Measurements from ENCODE around the gene PLAAT5. TPM values are rescaled to one million over a fixed set of nuclear protein-coding genes. Genes with fewer than 3 reads are reported as not detected.

The PLAAT5 gene
- total and polyA plus RNA-seq, 2 of the 4 experiments (the other 2 are of a cell fraction): not detected

GRCh38 chr11:63491240-63491587, 247 bp upstream of the PLAAT5 start:
- no peak overlapping the region for H3K56ac ChIP-seq (ENCODE audit: extremely low read depth, insufficient read depth, low read length)
- H3K9ac ChIP-seq (ENCODE audit: low read depth, low read length): no peak overlapping the region
- H3K36me3 ChIP-seq (ENCODE audit: control insufficient read depth, insufficient read depth, low read length): no peaks in the 10 kb centered on the region
- no peak overlapping the region for H3K18ac ChIP-seq (ENCODE audit: low read depth, low read length)
- intact Hi-C loops (cut with micrococcal nuclease) (no loop called here), dilution Hi-C loops (cut with HindIII; ENCODE audit: low sequenced_read_pairs, unreplicated experiment) (no loop called here), in situ Hi-C loops (cut with MboI; ENCODE audit: low sequenced_read_pairs) (loop anchor here (25.0 kb wide), 1 partner anchor 446 kb away; the partner anchor contains the start of gene NAA40)
- no peaks in the 10 kb centered on the region for H3K9me3 ChIP-seq (ENCODE audit: control insufficient read depth, insufficient read depth, low read length)
- H2BK15ac ChIP-seq (ENCODE audit: low read depth, low read length): no peak overlapping the region
- no peak overlapping the region; the same call in 1 of the 2 replicates for H3K4me3 ChIP-seq (ENCODE audit: insufficient read depth, low read depth, low read length)
- H2AK9ac ChIP-seq (replicated peaks; ENCODE audit: low read depth, low read length, poor library complexity): no peak overlapping the region
- no peaks in the 10 kb centered on the region for H3K4me1 ChIP-seq (ENCODE audit: control insufficient read depth, insufficient read depth, low read length)
- no peak overlapping the region for H3K4ac ChIP-seq (ENCODE audit: low read depth, low read length)
- peak overlapping the region; percentile 63 for H2AFZ ChIP-seq (replicated peaks; ENCODE audit: low read length, poor library complexity)
- H3K27ac ChIP-seq (ENCODE audit: insufficient read depth, low read length): no peak overlapping the region
- H3K14ac ChIP-seq (replicated peaks; ENCODE audit: low read depth, low read length): no peak overlapping the region
- BruUV-seq (replicated peaks): no TSS peak
- CTCF ChIA-PET: no interaction called here
- POLR2A ChIA-PET (ENCODE audit: unreplicated experiment): no interaction called here
- H4K91ac ChIP-seq (ENCODE audit: insufficient read depth, low read depth, low read length): no peak overlapping the region
- no peak overlapping the region for H2AK5ac ChIP-seq (ENCODE audit: low read depth, low read length)
- no peak overlapping the region for H3K23ac ChIP-seq (ENCODE audit: low read depth, low read length)
- H2BK5ac ChIP-seq (ENCODE audit: low read depth, low read length, poor library complexity, severe bottlenecking): no peak overlapping the region
- no peak overlapping the region for H4K8ac ChIP-seq (ENCODE audit: low read depth in 2 of 2, low read length in 2 of 2)
- WGBS, 2 experiments (ENCODE audit: extremely low coverage in 2 of 2, insufficient read length in 1 of 2): 2% methylated on average over 10 of the region's 13 CpGs; no CpG with 5 or more reads in 1 of the 2 experiments
- no peak for ATAC-seq (ENCODE audit: low read depth)
- TF ChIP-seq MAZ (IDR thresholded peaks at IDR 0.05; ENCODE audit: borderline replicate concordance, low read depth, low read length): no peak
- no peaks in the 10 kb centered on the region for H3K79me1 ChIP-seq (ENCODE audit: low read depth in 1 of 2, low read length in 2 of 2)
- no peaks in the 10 kb centered on the region; the same call in 1 of the 2 replicates for H3K9me1 ChIP-seq (ENCODE audit: insufficient read depth, low read length)
- no peak overlapping the region for H2BK20ac ChIP-seq (ENCODE audit: low read depth, low read length)
- no peaks in the 10 kb centered on the region for H4K20me1 ChIP-seq (ENCODE audit: insufficient read depth, low read length)
- no peak overlapping the region for H2BK120ac ChIP-seq (ENCODE audit: low read depth, low read length)
- peak overlapping the region; percentile 38; the same call in 1 of the 2 replicates for H3K4me2 ChIP-seq (ENCODE audit: low read depth, low read length)
- H4K5ac ChIP-seq (ENCODE audit: low read depth, low read length): no peak overlapping the region
- DNase-seq: no peak
- H3K27me3 ChIP-seq (ENCODE audit: control insufficient read depth, insufficient read depth, low read length): peaks cover 39% of the 10 kb centered on the region
